Activated CD4-positive, alpha-beta T cell treated with anti-CD3 and anti-CD28 coated beads for 4 hours (primary cell): ENCODE results near the gene MAP2K5.

ENCODE experiments used
- DNase-seq, 2 donors: peaks; one replicate each; pipeline ENCODE4 v3.0.0-alpha.2; 2020

The MAP2K5 gene

GRCh38 chr15:67788986-67789385 lies 246.5 kb downstream of the MAP2K5 start:
- no peak for DNase-seq

GRCh38 chr15:67790610-67791319 lies 248.3 kb downstream of the MAP2K5 start:
- no peak for DNase-seq

- DNase-seq, result no peak
These were observed 249.9 kb downstream of the MAP2K5 start for GRCh38 chr15:67792250-67792942.

- no peak for DNase-seq
These were observed 252.5 kb downstream of the MAP2K5 start for GRCh38 chr15:67794832-67795574.

- no peak for DNase-seq
These were observed 254.0 kb downstream of the MAP2K5 start for GRCh38 chr15:67796196-67797127.

GRCh38 chr15:67799801-67800205 lies 257.3 kb downstream of the MAP2K5 start:
- no peak for DNase-seq

- DNase-seq, result no peak
These were observed 258.6 kb downstream of the MAP2K5 start for GRCh38 chr15:67801142-67801541.

- no peak for DNase-seq
These were observed 259.7 kb downstream of the MAP2K5 start for GRCh38 chr15:67801926-67802914.

GRCh38 chr15:67803299-67803698 lies 260.8 kb downstream of the MAP2K5 start:
- no peak for DNase-seq

GRCh38 chr15:67803996-67804843 lies 261.7 kb downstream of the MAP2K5 start:
- DNase-seq, result no peak

- no peak for DNase-seq
These were observed 262.6 kb downstream of the MAP2K5 start for GRCh38 chr15:67805008-67805665.

GRCh38 chr15:67805666-67806516 lies 263.4 kb downstream of the MAP2K5 start:
- DNase-seq, result no peak

- no peak for DNase-seq
These were observed 264.0 kb downstream of the MAP2K5 start for GRCh38 chr15:67806536-67806935.

GRCh38 chr15:67807141-67807540 lies 264.6 kb downstream of the MAP2K5 start:
- no peak for DNase-seq

- no peak for DNase-seq
These were observed 265.3 kb downstream of the MAP2K5 start for GRCh38 chr15:67807836-67808235.

- DNase-seq, result no peak
These were observed 266.3 kb downstream of the MAP2K5 start for GRCh38 chr15:67808821-67809220.

GRCh38 chr15:67809441-67809840 lies 266.9 kb downstream of the MAP2K5 start:
- no peak for DNase-seq

GRCh38 chr15:67809866-67810265 lies 267.4 kb downstream of the MAP2K5 start:
- DNase-seq, result no peak

- no peak for DNase-seq
These were observed 269.7 kb downstream of the MAP2K5 start for GRCh38 chr15:67812241-67812644.
